Prostate gland (tissue), 2 donors: ENCODE measurements around the gene ANKRD10. TPM values are rescaled to one million over a fixed set of nuclear protein-coding genes. Genes with fewer than 3 reads are reported as not detected.

Experiments
- DNase-seq: peaks from one replicate; pipeline ENCODE4 v3.0.0-alpha.2; 2019; ENCODE audit warnings: low spot score
- H3K27ac ChIP-seq, 2 donors: fragments of 200-600 bp; sonication (generic); 2 replicates each; pipeline ENCODE4 v1.5.1; 2017 to 2019
- H3K27me3 ChIP-seq: fragments of 200-600 bp; sonication (generic); replicated peaks from 2 replicates; pipeline ENCODE4 v1.5.1; 2019; ENCODE audit not compliant: insufficient read depth
- H3K36me3 ChIP-seq, 2 donors: fragments of 200-600 bp; sonication (generic); 1 replicate in 1 of 2; 2 replicates in 1 of 2; pipeline versions ENCODE4 v1.5.1 to v1.8.1; 2017 to 2019
- H3K4me1 ChIP-seq: fragments of 200-600 bp; sonication (generic); replicated peaks from 2 replicates; pipeline ENCODE4 v1.5.1; 2019
- H3K4me3 ChIP-seq, 2 donors: fragments of 200-600 bp; sonication (generic); 2 replicates each; pipeline ENCODE4 v1.5.1; 2017 to 2019
- H3K9me3 ChIP-seq: fragments of 200-600 bp; sonication (generic); 2 replicates; pipeline ENCODE4 v1.5.1; 2017
- POLR2A ChIP-seq: fragments of 450-650 bp; IDR thresholded peaks from one replicate; pipeline ENCODE4 v1.6.1; 2016; ENCODE audit warnings: antibody characterized with exemption, mild to moderate bottlenecking
- POLR2AphosphoS5 ChIP-seq: sonication (generic); formaldehyde crosslinking; IDR thresholded peaks from one replicate; pipeline ENCODE4 v1.6.1; 2017; ENCODE audit warnings: antibody characterized with exemption
- WGBS: methylation state at CpG from one replicate; pipeline ENCODE4 v1.1.5; 2018; 5-methylcytosine and 5-hydroxymethylcytosine counted together
- intact Hi-C: fragments of 100-400 bp; cut with DNase I; formaldehyde crosslinking; loops from one replicate; pipeline ENCODE4 v1.14.2; 2022
- total RNA-seq, 2 donors: library from RNA; depleted of rRNA; stranded (reverse); fragments of >200 nt; gene quantifications; one replicate each; pipeline ENCODE4 v1.1.0, GENCODE V29; 2016
- TF ChIP-seq, protein P1 (sequence below), 4 experiments: fragments of 200-600 bp in 2 of 4; fragments of 450-650 bp in 2 of 4; sonication (generic) in 2 of 4; IDR thresholded peaks; 1 replicate in 3 of 4; 2 replicates in 1 of 4; pipeline ENCODE4 v1.5.1; 2016 to 2019; ENCODE audit warnings: antibody characterized with exemption in 4 of 4, mild to moderate bottlenecking in 2 of 4, moderate library complexity in 2 of 4

ANKRD10 gene
- total RNA-seq, 2 donors from 2014 or later = 99.9 to 155 TPM

- no peak for DNase-seq
- TF ChIP-seq POLR2AphosphoS5 = no peak
- TF ChIP-seq, protein P1, sequence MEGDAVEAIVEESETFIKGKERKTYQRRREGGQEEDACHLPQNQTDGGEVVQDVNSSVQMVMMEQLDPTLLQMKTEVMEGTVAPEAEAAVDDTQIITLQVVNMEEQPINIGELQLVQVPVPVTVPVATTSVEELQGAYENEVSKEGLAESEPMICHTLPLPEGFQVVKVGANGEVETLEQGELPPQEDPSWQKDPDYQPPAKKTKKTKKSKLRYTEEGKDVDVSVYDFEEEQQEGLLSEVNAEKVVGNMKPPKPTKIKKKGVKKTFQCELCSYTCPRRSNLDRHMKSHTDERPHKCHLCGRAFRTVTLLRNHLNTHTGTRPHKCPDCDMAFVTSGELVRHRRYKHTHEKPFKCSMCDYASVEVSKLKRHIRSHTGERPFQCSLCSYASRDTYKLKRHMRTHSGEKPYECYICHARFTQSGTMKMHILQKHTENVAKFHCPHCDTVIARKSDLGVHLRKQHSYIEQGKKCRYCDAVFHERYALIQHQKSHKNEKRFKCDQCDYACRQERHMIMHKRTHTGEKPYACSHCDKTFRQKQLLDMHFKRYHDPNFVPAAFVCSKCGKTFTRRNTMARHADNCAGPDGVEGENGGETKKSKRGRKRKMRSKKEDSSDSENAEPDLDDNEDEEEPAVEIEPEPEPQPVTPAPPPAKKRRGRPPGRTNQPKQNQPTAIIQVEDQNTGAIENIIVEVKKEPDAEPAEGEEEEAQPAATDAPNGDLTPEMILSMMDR (IDR thresholded peaks at IDR 0.05) = no peak
- TF ChIP-seq POLR2A = no peak
- no peak overlapping the region for H3K27ac ChIP-seq
- H3K4me1 ChIP-seq = no peaks in the 10 kb centered on the region
- intact Hi-C loops = no loop called here
- 56% methylated on average over 8 of the region's 8 CpGs for WGBS
- H3K4me3 ChIP-seq = no peak overlapping the region
- no peaks in the 10 kb centered on the region for H3K9me3 ChIP-seq
- H3K27me3 ChIP-seq = no peaks in the 10 kb centered on the region
- H3K36me3 ChIP-seq = no peaks in the 10 kb centered on the region
These were observed 39.6 kb downstream of the ANKRD10 start for GRCh38 chr13:110875241-110875640.

GRCh38 chr13:110874508-110874960 lies 40.3 kb downstream of the ANKRD10 start:
- intact Hi-C loops = loop anchor here (5.0 kb wide), 1 partner anchor 157 kb away; no protein-coding TSS in a partner anchor
- under 1% methylated on average over 19 of the region's 32 CpGs for WGBS
- H3K9me3 ChIP-seq = no peaks in the 10 kb centered on the region
- H3K4me1 ChIP-seq = no peaks in the 10 kb centered on the region
- DNase-seq = peak; percentile 77
- H3K4me3 ChIP-seq = peak overlapping the region; percentile 18 to 33
- no peaks in the 10 kb centered on the region for H3K36me3 ChIP-seq
- H3K27me3 ChIP-seq = no peaks in the 10 kb centered on the region
- no peak overlapping the region for H3K27ac ChIP-seq
- no peak for TF ChIP-seq POLR2AphosphoS5
- no peak for TF ChIP-seq POLR2A
- TF ChIP-seq, protein P1 (IDR thresholded peaks at IDR 0.05) = no peak

DNA sequence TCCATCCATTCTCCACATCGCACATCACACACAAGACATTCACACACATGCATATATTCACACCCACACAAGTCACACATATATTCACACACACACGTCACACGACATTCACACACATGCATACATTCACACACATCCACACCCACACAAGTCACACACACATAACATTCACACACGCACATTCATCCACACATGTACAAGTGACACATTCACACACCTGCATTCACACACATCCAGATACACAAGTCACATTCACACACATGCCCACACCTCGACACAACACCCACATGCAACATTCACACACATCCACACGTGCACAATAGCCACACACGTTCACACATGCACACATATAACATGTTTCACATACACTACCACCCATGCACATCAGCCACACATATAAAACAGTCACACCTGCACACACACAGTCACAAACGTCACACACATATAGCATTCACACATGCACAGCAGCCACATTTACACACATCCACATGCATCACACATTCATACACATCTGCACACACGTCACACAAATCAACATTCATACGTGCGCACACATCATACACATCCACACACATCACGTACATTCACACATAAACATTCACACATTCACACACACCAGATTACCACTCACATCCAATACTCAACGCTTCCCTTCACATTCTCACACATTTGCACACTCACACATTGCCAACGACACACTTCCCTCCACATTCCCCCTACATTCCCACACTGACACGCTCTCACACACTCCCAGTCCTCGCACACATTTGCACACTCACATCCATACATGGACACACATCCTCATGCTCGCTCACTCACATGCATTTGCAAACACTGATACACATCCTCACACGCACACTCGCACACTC lies 41.0 kb downstream of the ANKRD10 start:
- no peak for DNase-seq
- Histone ChIP-seq H3K9me3 (no peaks in the 10 kb centered on the region), H3K27ac (no peak overlapping the region), H3K27me3 (no peaks in the 10 kb centered on the region), H3K4me3 (peak overlapping the region; percentile 18 to 33), H3K4me1 (no peaks in the 10 kb centered on the region), H3K36me3 (no peaks in the 10 kb centered on the region)
- 67% methylated on average over 19 of the region's 19 CpGs for WGBS
- TF ChIP-seq POLR2A = no peak
- TF ChIP-seq, protein P1 (IDR thresholded peaks at IDR 0.05) = no peak
- intact Hi-C loops = loop anchor here (5.0 kb wide), 1 partner anchor 157 kb away; no protein-coding TSS in a partner anchor

DNA sequence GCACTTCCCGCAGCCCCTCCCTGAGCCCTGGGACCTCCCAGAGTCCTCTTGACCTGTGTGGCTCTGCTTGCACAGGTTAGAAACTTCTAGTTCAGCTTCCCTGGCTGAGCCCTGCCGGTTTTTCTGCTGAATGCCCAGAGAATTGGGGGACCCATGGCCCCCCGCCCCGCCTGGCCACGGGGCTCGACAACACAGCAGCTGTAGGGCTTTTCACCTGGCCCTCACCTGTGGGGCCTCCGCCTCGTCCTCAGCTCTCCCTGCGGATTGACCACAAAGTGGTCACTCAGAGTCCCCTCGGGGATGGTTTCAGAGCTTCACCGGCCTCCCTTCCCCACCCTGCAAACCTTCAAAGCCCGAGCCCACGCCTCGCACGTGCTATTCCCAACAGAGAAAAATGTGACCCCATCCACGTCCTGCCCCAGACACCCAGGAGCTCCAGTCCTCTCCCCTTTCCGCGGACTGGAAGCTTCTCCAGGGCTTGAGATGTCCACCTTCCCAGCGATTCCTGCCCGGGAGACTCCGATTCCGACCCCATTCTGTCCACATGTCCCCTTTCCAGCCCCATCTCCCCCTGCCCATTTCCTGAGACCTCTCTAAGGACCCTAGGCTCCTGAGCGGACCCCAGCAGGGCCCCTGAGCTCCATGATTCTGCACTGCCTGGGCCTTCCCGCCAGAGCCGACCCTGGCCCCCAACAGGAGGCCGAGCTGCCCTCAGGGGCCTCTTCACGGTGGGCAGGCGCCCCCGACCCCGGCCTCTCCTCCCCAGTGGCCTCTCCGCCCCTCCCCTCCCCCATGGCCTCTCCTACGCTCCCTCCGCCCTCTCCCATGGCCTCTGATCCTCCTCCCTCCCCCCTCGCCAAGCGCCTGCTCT lies 41.9 kb downstream of the ANKRD10 start:
- no peak overlapping the region for H3K27ac ChIP-seq
- H3K4me1 ChIP-seq = no peaks in the 10 kb centered on the region
- no peak overlapping the region for H3K4me3 ChIP-seq
- 86% methylated on average over 35 of the region's 35 CpGs for whole genome bisulfite sequencing
- no peaks in the 10 kb centered on the region for H3K9me3 ChIP-seq
- H3K27me3 ChIP-seq = no peaks in the 10 kb centered on the region
- no peak for TF ChIP-seq POLR2A
- TF ChIP-seq POLR2AphosphoS5 = no peak
- TF ChIP-seq, protein P1 (IDR thresholded peaks at IDR 0.05) = no peak
- DNase-seq = no peak
- intact Hi-C loops = loop anchor here (5.0 kb wide), 1 partner anchor 156 kb away; no protein-coding TSS in a partner anchor
- H3K36me3 ChIP-seq = no peaks in the 10 kb centered on the region
